ENCODE data around the gene ECE2.

Gene ECE2

GRCh38 chr3:184299488-184300377, 23.9 kb downstream of the ECE2 start:
- H3K27ac ChIP-seq, result peak overlapping the region; percentile 78
- H3K4me3 ChIP-seq (ENCODE audit: low read depth, low read length), result peak overlapping the region; percentile 97
- no peaks in the 10 kb centered on the region for H3K27me3 ChIP-seq (replicated peaks)
- peak; percentile 27 for DNase-seq
- no peak for TF ChIP-seq CTCF (IDR thresholded peaks at IDR 0.05; ENCODE audit: low read depth, low read length, missing control alignments)
- in situ Hi-C loops (cut with HindIII; ENCODE audit: low pct_ligation_motif_present, low sequenced_read_pairs), result no loop called here
- peaks cover 41% of the 10 kb centered on the region for H3K36me3 ChIP-seq (replicated peaks)

- Histone ChIP-seq H3K36me3 (replicated peaks) (peaks cover 46% of the 10 kb centered on the region), H3K4me3 (ENCODE audit: low read depth, low read length) (peak overlapping the region; percentile 97), H3K27ac (peak overlapping the region; percentile 78), H3K27me3 (replicated peaks) (no peaks in the 10 kb centered on the region)
- in situ Hi-C loops (cut with HindIII; ENCODE audit: low pct_ligation_motif_present, low sequenced_read_pairs), result no loop called here
- no peak for TF ChIP-seq CTCF (IDR thresholded peaks at IDR 0.05; ENCODE audit: low read depth, low read length, missing control alignments)
- DNase-seq, result peak; percentile 43
Observed at GRCh38 chr3:184300378-184300720, 24.5 kb downstream of the ECE2 start.

GRCh38 chr3:184305577-184305976, 29.8 kb downstream of the ECE2 start:
- Histone ChIP-seq H3K27me3 (replicated peaks) (no peaks in the 10 kb centered on the region), H3K27ac (no peak overlapping the region), H3K4me3 (ENCODE audit: low read depth, low read length) (no peak overlapping the region), H3K36me3 (replicated peaks) (peaks cover 87% of the 10 kb centered on the region)
- in situ Hi-C loops (cut with HindIII; ENCODE audit: low pct_ligation_motif_present, low sequenced_read_pairs), result no loop called here
- peak; percentile 51 for TF ChIP-seq CTCF (IDR thresholded peaks at IDR 0.05; ENCODE audit: low read depth, low read length, missing control alignments)
- no peak for DNase-seq

- TF ChIP-seq CTCF (IDR thresholded peaks at IDR 0.05; ENCODE audit: low read depth, low read length, missing control alignments), result no peak
- H3K27ac ChIP-seq, result no peak overlapping the region
- peaks cover 80% of the 10 kb centered on the region for H3K36me3 ChIP-seq (replicated peaks)
- in situ Hi-C loops (cut with HindIII; ENCODE audit: low pct_ligation_motif_present, low sequenced_read_pairs), result no loop called here
- H3K27me3 ChIP-seq (replicated peaks), result no peaks in the 10 kb centered on the region
- H3K4me3 ChIP-seq (ENCODE audit: low read depth, low read length), result no peak overlapping the region
- no peak for DNase-seq
Observed at GRCh38 chr3:184306341-184306972, 30.6 kb downstream of the ECE2 start.

GRCh38 chr3:184307915-184308314, 32.1 kb downstream of the ECE2 start:
- peaks cover 66% of the 10 kb centered on the region for H3K36me3 ChIP-seq (replicated peaks)

More at GRCh38 chr3:184307915-184308314, 32.1 kb downstream of the ECE2 start:
- no peak for TF ChIP-seq CTCF (IDR thresholded peaks at IDR 0.05; ENCODE audit: low read depth, low read length, missing control alignments)
- in situ Hi-C loops (cut with HindIII; ENCODE audit: low pct_ligation_motif_present, low sequenced_read_pairs), result no loop called here
- H3K4me3 ChIP-seq (ENCODE audit: low read depth, low read length), result no peak overlapping the region
- no peak overlapping the region for H3K27ac ChIP-seq
- no peak for DNase-seq
- no peaks in the 10 kb centered on the region for H3K27me3 ChIP-seq (replicated peaks)
